GM18507 (cell line): ENCODE measurements around the gene TNFRSF8.
"Not testable (repeated sequence)": the region's sequence is repeated elsewhere in the genome, so short reads cannot be mapped to it uniquely, and the experiment has no call there.

ENCODE experiments used
- DNase-seq: peaks from one replicate; pipeline ENCODE4 v3.0.0; 2011; ENCODE audit warnings: low read depth; ENCODE audit not compliant: insufficient read length; ENCODE audit errors: extremely low spot score
- FAIRE-seq: peaks from 2 replicates; lab custom pipeline; 2011; peaks lifted over from hg19 to GRCh38; lab: Jason Lieb, UNC

Gene TNFRSF8

DNA sequence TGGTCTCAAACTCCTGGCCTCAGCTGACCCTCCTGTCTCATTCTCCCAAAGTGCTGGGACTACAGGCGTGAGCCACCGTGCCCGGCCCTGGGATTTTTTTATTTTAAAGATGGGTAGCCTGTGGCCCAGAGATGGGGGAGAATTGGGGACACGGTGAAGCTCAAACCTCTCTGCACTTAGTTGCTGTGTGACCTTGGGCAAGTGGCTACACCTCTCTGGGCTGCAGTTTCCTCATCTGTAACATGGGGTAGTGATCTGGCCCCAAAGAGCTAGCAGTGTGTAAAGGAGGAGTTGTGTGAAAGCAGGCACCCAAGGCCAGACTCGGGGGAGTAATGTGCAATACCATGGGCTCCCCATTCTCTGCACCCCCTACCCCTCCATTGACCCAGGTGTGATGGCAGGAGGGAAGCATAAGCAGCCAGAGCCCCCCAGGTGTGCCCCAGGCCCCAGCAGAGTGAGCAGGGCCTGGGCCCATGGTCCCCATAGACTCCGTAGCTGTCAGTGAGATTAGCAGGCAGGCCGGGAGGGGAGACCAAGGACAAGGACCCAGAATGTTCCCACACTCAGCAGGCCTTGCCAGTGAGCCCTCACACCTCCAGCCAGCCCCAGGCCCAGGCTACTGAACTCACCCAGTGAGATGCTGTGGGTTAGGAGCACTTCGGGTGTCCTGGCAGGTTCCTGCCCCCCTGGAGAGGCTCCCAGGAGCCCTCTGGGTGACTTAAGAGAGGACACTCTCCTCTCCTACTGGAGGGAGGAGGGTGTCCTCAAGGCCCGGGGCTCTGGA is 17.9 kb downstream of the TNFRSF8 start:
- DNase-seq (no peak), FAIRE-seq (no peak)

DNA sequence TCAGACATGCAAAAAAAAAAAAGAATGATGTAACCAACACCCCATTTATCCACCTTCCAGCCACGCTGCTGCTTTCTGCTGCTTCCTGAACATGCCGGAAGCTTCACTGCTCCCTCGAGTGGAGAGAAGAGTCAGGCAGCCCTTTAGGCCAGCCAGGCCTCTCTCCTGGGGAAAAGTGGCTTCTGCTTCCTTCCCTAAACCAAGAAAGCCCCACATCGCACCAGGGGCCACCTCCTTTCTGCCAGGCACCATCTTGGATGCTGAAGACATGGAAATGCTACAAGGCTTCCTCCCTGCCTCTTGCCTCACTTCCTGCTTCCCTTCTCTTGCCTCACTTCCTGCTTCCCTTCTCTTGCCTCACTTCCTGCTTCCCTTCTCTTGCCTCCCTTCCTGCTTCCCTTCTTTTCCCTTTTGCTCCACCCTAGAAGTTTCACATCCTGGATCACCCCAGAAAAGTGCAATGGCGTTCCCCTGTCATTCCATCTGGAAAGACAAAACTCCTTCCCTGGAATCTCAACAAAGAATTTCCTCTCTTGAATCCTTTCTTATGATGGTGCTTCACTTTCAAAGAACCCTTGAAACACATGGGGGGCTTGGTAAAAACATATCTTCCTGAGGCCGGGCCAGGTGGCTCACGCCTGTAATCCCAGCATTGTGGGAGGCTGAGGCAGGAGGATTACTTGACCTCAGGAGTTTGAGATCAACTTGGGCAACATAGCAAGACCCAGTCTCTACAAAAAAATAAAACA is 18.7 kb downstream of the TNFRSF8 start:
- no peak for DNase-seq
- peak; percentile 79 for FAIRE-seq

DNA sequence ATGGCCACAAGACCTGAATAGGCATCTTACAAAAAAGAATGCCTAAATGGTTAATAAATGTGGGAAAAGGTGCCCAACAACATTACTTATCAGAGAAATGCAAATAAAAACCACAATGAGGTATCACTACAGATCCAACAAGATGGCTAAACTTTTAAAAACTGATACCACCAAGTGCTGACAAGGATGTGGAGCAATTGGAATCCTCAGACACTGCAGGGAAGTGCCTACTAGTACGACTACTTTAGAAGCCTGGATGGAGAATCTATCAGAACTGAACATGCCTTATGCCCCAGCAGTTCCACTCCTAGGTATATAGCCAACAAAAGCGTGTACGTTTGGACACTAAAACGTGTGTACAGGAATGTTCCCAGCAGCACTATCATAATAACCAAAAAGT is 19.9 kb downstream of the TNFRSF8 start:
- FAIRE-seq (peak; percentile 44), DNase-seq (no peak)

DNA sequence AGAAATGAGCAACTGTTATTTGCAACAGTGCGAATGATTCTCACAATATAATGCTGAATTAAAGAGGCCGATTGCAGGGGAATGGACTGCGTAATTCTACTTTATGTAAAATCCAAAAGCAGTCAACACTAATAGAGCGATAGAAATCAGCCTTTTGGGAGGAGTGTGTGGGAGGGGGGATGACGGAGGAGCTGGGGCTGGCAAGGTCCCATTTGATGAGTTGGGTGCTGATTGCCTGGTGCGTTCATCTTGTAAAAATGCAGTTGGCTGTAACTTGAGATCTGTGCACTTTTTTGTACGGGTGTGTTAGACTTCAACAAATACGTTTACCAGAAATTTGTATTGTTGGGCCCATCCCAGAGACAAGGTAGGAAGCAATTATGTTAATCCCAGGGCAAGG is 20.7 kb downstream of the TNFRSF8 start:
- DNase-seq: no peak
- FAIRE-seq: peak; percentile 44

DNA sequence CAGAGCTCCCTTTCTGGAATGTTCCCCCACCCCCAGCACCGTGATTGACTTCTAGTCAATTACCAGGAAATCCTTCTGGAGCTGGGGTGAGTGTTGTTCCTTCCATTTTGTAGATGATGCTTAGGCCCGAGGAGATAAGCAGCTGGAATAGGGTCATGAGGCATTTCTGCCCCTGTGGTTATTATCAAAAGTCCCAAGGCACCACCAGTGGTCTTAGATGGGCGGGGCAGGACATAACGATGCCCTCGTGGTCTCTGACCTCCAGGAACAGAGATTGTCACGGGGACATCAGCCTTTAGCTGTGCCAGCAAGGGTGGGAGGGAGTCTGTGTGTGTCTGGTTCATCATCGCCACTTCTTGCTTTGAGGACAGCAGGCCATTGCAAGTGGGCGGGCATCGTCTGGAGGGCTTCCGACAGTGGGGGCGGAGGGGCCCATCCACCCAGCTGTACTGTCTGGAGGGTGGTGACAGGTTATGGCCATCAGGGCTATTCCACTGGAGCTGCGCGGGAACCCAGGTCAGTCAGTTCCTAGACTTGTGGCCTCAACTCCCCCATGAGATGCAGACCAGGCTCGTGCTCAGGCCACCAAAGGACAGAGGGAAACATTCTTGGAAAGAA is 22.6 kb downstream of the TNFRSF8 start:
- FAIRE-seq (no peak), DNase-seq (no peak)

DNA sequence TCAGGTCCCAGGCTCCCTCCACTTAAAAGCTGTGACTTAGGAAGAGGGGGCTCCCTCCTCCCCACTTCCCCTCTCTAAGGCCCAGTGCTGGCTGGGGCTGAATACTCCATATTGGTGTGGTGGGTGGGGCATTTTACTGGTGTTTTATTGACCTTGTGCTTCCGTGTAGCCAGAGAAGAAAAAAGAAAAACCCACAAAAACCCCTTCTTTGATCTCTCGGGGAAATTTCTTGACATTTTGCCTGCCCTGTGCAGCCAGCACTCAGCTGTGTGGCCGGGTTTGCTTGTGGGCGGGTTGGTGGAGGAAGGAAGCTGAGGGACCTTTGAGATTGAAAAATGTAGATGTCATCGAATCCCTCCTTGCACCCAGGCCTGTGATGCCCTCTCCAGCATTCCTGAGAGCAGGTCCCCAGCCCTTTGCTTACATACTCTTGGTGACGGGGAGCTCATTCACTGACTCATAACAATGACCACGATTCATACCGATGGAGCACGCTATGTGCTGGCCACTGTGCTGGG is 24.8 kb downstream of the TNFRSF8 start:
- FAIRE-seq: peak; percentile 79

DNA sequence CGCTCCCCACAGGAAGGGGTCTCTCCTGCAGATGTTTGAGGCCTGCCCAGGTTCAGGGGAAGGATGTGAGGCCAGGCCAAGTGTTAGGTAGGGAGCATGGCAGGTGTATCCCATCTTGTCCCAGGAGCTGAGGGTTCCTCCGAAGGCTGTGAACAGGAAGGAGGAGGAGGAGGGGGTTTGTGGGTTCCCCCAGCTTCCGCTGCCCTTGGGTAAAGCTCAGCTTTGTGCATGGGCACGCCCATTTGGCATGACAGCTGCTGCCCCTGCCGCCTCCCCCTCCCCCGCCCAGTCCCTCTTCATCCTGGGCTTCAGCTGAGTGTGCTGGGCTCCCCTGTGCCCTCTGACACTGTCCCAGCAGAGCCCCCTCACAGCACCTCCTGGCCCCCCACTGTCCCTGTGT is 25.5 kb downstream of the TNFRSF8 start:
- peak; percentile 49 for FAIRE-seq

More for the DNA sequence above, 24.8 kb downstream of the TNFRSF8 start:
- no peak for DNase-seq

DNA sequence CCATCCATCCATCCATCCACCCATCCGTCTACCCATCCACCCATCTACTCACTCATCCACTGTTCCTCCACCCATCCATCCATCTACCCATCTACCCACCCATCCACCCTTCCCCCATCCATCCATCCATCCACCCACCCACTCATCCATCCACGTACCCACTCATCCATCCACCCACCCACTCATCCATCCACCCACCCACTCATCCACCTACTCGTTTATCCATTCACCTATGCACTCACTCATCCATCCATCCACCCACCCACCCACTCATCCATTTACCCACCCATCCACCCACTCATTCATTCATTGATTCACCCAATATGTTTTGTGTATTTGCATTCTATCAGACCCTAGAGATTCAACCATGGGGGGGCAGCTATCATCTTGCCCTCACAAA is 27.2 kb downstream of the TNFRSF8 start:
- no peak for DNase-seq
- no peak for FAIRE-seq

More for the DNA sequence above, 25.5 kb downstream of the TNFRSF8 start:
- DNase-seq: no peak

DNA sequence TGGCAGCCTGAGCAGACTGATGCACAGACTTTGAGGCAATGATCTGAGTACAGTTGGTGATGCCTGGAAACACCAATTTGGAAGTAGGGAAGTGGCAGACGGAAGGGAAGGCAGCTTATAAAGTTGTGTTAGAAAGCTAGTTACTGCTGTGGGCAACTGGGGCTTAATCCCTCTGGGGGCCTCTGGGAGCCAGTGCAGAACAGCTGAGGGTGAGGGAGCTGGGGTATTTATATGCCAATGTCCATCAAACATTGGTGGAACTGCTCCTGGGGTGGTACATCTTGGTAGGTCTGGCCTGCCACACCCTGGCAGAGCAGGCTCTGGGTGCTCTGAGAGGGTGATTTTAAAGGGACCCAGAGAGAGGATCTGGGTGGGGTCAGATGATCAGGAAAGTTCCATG is 28.1 kb downstream of the TNFRSF8 start:
- no peak for FAIRE-seq

DNA sequence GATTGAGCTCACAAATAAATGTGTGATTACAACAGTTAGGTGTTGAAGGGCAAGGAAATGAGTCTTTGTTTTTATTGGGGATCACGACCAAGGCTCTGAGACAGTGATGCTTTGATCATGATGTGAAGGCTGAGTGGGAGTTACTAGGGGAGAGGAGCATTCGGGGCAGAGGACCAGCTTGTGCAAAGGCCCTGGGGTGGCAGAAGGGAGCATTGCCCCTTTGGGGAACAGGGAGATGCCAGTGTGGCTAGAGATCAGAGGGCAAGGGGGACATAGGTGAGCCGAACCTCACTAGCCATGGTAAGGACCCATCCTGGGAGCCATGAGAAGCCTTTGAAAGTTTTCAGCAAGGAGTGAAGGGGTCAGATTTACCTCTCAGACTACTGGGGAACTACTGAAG is 31.1 kb downstream of the TNFRSF8 start:
- no peak for DNase-seq
- no peak for FAIRE-seq

More for the DNA sequence above, 28.1 kb downstream of the TNFRSF8 start:
- no peak for DNase-seq

DNA sequence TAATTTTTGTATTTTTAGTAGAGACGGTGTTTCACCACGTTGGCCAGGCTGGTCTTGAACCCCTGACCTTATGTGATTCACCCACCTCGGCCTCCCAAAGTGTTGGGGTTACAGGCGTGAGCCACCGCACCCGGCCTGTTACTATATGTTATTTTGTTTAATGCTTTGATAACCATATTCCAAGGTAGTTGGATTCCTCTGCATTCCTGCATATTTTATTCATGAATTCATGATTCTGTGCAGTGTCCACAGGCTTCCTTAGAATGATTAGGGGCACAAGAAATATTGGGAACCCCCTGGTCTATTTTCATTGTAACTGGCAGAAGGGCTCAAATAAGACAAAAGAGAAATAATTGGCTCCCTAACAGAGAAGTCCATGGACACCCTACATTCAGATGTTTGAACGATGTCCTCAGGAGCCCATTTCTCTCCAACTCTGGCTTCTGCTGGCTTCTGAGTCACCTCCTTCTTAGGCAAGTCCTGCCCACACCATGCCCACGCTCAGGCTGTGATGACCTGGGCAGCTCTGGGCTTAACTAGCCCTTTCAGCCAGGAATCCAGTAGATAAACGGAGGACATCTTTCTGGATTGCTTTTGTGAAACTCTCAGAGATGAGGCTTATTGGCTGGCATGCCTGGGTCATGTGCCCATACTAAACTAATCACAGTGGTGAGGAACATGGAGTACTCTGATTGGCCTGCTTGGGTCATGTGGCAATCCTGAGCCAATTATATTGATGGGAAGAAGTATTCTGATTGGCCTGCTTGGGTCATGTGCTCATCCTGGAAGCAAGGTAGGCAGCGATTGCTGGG is 32.6 kb downstream of the TNFRSF8 start:
- DNase-seq (no peak), FAIRE-seq (no peak)

DNA sequence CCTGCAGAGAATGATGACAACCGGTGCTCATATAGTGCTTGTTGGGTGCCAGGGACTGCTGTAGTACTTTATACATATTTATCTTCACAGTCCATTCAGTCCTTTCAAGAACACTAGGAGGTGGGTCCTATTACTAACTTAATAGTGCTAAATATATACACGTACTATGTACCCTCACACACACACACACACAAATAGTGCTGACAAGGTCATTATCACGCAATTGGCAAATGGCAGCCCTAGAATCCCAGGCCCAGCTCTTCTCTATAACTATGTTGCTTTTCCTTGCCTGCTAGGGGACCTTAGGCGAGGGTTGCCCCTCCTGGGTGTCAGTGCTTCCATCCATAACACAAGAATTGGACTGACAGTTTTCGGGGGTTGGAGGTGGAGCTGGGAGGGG is 33.5 kb downstream of the TNFRSF8 start:
- DNase-seq (no peak), FAIRE-seq (no peak)

DNA sequence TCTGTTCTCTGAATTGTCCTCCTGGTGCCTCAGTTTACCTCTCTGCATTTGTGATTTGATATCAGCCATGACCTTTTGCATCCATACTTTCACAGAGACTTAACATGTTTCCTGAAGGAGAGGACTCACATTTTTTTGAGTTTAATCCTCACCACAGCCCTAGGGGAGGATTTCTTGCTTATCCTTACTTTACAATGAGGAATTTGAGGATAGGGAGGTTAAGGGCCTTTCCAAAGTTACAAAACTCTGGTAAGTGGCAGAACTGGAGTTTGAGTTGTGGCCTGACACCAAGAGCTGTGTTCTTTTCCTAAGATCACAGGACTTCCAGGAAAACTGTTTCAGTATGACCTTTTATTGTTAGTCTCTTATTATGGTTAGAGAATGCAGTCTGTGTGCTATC is 34.2 kb downstream of the TNFRSF8 start:
- no peak for DNase-seq
- FAIRE-seq: no peak

DNA sequence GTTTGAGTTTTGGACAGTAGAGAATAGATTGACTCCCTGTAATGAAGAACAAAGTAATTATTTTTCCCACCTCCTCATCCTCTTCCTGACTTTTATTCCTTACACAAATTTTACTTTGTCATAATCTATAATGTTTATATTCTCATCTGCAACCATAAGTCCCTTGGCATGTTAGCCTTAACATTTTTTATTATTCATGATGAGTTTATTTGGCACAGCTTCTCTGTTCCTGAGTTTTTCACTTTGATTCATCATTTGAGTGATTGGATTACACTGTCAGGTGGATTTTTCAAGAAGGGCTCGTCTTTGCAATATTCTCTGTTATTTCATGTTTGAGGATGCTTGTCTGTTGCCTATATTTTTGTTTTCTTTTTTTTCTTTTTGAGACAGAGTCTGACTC is 35.7 kb downstream of the TNFRSF8 start:
- no peak for FAIRE-seq

DNA sequence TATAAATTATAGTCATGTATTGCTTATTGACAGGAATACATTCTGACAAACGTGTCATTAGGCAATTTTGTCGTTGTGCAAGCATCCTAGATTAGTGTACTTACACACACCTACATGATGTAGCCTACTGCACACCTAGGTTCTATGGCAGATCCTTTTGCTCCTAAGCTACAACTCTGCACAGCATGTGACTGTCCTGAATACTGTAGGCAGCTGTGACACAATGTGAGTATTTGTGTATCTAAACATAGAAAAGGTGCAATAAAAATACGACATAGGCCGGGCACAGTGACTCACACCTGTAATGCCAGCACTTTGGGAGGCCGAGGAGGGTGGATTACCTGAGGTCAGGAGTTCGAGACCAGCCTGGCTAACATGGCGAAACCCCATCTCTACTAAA is 36.5 kb downstream of the TNFRSF8 start:
- FAIRE-seq (no peak), DNase-seq (no peak)

More for the DNA sequence above, 35.7 kb downstream of the TNFRSF8 start:
- DNase-seq: no peak

DNA sequence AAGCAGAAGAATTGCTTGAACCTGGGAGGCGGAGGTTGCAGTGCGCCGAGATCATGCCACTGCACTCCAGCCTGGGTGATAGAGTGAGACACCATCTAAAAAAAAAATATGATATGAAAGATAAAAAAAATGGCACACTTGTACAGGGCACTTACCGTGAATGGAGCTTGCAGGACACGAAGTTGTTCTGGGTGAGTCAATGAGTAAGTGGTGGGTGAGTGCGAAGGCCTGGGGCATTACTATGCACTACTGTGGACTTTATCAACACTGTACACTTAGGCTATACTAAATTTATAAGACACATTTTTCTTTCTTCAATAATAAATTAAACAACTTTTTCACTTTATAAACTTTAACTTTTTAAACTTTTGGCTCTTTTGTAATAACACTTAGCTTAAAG is 37.0 kb downstream of the TNFRSF8 start:
- FAIRE-seq: no peak
- DNase-seq: no peak

DNA sequence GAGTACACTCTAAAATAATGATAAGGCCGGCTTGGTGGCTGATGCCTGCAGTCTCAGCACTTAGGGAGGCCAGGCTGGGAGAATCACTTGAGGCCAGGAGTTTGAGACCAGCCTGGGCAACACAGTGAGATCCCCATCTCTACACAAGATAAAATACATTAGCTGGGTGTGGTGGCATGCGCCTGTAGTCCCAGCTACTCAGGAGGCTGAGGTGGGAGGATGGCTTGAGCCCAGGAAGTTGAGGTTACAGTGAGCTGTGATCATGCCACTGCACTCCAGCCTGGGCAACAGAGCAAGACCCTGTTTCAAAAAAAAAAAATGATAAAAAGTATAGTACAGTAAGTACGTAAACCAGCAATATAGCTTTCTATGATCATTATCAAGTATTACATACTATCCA is 38.0 kb downstream of the TNFRSF8 start:
- not testable (repeated sequence) for FAIRE-seq, DNase-seq

DNA sequence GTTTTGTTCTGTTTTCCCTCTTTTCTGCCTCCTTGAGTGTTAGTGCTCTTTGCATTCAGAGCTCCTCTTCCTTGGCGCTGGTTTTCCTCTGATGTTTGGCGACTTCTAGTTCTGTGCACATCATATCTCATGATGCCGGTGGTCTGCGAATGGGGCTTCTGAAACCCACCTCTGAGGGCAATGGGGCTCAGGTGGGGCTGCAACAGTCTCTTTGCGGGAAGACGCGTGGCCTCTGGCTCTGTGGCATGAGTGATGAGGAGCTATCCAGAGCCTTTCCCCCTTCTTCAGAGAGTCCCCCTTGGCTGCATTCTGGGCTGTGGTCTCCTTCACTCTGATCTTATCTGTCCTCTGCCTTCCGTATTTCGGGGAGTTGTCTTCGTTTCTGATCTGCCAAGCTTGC is 39.0 kb downstream of the TNFRSF8 start:
- DNase-seq (no peak), FAIRE-seq (no peak)

DNA sequence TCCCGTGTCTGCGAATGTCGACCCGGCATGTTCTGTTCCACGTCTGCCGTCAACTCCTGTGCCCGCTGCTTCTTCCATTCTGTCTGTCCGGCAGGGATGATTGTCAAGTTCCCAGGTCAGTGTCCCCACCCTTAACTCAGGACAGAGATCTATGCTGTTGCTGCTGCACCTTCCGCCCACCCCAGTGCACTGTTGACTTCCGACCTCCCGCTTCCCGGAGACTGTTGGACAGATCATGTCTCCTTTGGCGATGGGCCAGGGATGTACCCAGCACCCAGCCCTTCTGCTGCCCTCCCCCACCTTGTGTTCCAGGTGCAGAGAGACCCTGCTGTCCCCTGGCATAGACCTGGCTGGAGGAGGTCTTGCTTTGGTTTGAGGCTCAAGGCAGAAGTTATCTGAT is 41.3 kb downstream of the TNFRSF8 start:
- DNase-seq (no peak), FAIRE-seq (no peak)
